HFFc6 (cell line): Measurements from ENCODE around the gene ODR4. TPM values are rescaled to one million over a fixed set of nuclear protein-coding genes. Genes with fewer than 3 reads are reported as not detected.

ENCODE experiments used
- DNase-seq: peaks from one replicate; pipeline ENCODE4 v3.0.0-alpha.2; 2018
- H3K27ac Mint-ChIP-seq: 2 replicates; pipeline ENCODE4 v1.8.0; 2020; ENCODE audit warnings: mild to moderate bottlenecking, mixed read lengths
- H3K27me3 Mint-ChIP-seq: 2 replicates; pipeline ENCODE4 v1.8.0; 2021; ENCODE audit warnings: mild to moderate bottlenecking, moderate library complexity, mixed read lengths; ENCODE audit not compliant: insufficient read depth
- H3K36me3 Mint-ChIP-seq: 2 replicates; pipeline ENCODE4 v1.8.0; 2021; ENCODE audit warnings: low read depth, mixed read lengths
- H3K4me1 Mint-ChIP-seq: 2 replicates; pipeline ENCODE4 v1.8.0; 2020; ENCODE audit warnings: low read depth, mixed read lengths
- H3K4me3 Mint-ChIP-seq: 2 replicates; pipeline ENCODE4 v1.8.0; 2020; ENCODE audit warnings: mild to moderate bottlenecking, moderate library complexity, mixed read lengths
- H3K9me3 Mint-ChIP-seq: 2 replicates; pipeline ENCODE4 v1.8.0; 2020; ENCODE audit warnings: mild to moderate bottlenecking, mixed read lengths
- total RNA-seq, 6 experiments: library from RNA; stranded (reverse); fragmentation: NEBNext Ultra II Directional; extraction: Animal tissue kit (Norgen Biotek cat#: 25700); gene quantifications; 2 replicates in 1 of 6; 3 replicates in 5 of 6; pipeline ENCODE4 v1.2.3, GENCODE V29; 2021
- TF ChIP-seq, protein P1 (sequence below): fragments of 200-600 bp; sonication (generic); IDR thresholded peaks from 2 replicates; pipeline ENCODE4 v1.5.0; 2021; ENCODE audit warnings: antibody characterized with exemption, mild to moderate bottlenecking

Gene ODR4
- total RNA-seq, 6 experiments from 2014 or later, result 10.1 to 15.9 (median 13.1) TPM

DNA sequence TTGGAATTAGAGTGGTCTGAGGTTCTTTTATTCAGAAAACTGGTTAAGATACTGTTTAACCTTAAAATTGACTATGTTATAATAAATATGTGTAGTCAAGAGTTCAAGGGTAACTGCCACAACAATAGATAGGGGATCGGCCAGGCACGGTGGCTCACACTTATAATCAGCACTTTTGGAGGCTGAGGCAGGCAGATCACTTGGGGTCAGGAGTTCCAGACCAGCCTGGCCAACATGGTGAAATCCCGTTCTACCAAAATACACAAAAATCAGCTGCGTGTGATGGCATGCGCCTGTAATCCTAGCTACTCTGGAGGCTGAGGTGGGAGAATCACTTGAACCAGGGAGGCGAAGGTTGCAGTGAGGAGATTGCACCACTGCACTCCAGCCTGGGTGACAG is 45.8 kb downstream of the ODR4 start:
- no peak for DNase-seq
- H3K4me3 Mint-ChIP-seq, result no peak overlapping the region
- H3K9me3 Mint-ChIP-seq, result no peaks in the 10 kb centered on the region
- no peak overlapping the region for H3K27ac Mint-ChIP-seq
- H3K36me3 Mint-ChIP-seq, result peaks cover 32% of the 10 kb centered on the region
- H3K4me1 Mint-ChIP-seq, result peaks cover 11% of the 10 kb centered on the region
- H3K27me3 Mint-ChIP-seq, result no peaks in the 10 kb centered on the region
- TF ChIP-seq, protein P1, sequence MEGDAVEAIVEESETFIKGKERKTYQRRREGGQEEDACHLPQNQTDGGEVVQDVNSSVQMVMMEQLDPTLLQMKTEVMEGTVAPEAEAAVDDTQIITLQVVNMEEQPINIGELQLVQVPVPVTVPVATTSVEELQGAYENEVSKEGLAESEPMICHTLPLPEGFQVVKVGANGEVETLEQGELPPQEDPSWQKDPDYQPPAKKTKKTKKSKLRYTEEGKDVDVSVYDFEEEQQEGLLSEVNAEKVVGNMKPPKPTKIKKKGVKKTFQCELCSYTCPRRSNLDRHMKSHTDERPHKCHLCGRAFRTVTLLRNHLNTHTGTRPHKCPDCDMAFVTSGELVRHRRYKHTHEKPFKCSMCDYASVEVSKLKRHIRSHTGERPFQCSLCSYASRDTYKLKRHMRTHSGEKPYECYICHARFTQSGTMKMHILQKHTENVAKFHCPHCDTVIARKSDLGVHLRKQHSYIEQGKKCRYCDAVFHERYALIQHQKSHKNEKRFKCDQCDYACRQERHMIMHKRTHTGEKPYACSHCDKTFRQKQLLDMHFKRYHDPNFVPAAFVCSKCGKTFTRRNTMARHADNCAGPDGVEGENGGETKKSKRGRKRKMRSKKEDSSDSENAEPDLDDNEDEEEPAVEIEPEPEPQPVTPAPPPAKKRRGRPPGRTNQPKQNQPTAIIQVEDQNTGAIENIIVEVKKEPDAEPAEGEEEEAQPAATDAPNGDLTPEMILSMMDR, result no peak

DNA sequence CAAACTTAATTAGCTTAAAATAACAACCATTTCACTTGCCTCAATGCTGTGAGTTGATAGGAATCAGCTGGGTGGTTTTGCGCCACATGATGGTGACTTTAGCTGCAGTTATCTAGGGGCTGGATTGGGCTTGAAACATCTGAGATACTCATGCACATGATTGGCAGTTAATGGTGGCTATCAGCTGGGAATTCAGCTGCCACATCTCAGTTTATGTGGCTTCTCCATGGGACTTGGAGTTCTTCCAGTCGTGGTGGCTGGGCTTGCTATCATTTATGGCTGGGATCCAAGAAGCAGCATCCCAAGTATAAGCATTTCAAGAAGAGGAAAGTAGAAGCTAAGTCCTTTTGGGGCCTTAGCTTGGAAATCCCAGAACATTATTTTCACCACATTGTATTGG is 48.9 kb downstream of the ODR4 start:
- Mint-ChIP-seq H3K9me3 (no peaks in the 10 kb centered on the region), H3K27ac (no peak overlapping the region), H3K27me3 (no peaks in the 10 kb centered on the region), H3K4me1 (peaks cover 11% of the 10 kb centered on the region), H3K36me3 (peaks cover 32% of the 10 kb centered on the region), H3K4me3 (no peak overlapping the region)
- TF ChIP-seq, protein P1, result no peak
- no peak for DNase-seq

DNA sequence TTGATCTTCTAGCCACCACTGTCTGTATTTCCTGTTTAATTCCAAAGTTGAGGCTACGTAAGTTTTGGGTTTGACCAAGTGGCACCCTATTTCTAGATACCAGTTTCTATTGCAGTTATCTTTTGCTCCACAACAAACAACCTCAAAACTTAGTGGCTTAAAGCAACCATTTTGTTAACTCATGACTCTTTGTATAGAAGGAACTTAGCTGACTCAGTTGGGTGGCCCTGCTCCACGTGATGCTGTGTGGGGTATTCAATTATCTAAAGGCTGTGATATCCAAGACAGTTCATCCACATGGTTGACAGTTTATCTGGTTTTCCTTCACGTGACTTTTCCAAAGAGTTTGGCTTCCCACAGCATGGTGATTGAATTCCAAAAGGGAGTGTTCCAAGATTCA is 50.5 kb downstream of the ODR4 start:
- H3K9me3 Mint-ChIP-seq, result no peaks in the 10 kb centered on the region
- peaks cover 22% of the 10 kb centered on the region; the same call in 1 of the 2 replicates for H3K36me3 Mint-ChIP-seq
- H3K27me3 Mint-ChIP-seq, result no peaks in the 10 kb centered on the region
- TF ChIP-seq, protein P1, result no peak
- H3K27ac Mint-ChIP-seq, result no peak overlapping the region
- no peak for DNase-seq
- no peak overlapping the region for H3K4me3 Mint-ChIP-seq
- no peaks in the 10 kb centered on the region for H3K4me1 Mint-ChIP-seq

DNA sequence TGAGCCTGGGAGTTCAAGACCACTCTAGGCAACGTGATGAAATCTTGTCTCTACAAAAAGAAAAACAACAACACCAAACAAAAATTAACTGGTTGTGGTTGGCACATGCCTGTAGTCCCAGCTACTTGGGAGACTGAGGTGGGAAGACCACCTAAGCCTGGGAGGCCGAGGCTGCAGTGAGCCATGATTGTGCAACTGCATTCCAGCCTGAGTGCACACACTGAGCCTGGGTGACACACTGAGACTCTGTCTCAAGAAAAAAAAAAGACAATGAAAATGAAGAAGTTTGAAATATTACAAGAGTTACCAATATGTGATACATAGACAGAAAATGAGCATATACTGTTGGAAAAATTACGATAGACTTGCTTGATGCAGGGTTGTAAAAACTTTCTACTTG is 53.4 kb downstream of the ODR4 start:
- H3K4me3 Mint-ChIP-seq, result no peak overlapping the region
- H3K27ac Mint-ChIP-seq, result no peak overlapping the region
- DNase-seq, result no peak
- TF ChIP-seq, protein P1, result no peak
- no peaks in the 10 kb centered on the region for H3K27me3 Mint-ChIP-seq
- H3K36me3 Mint-ChIP-seq, result peaks cover 17% of the 10 kb centered on the region; the same call in 1 of the 2 replicates
- H3K9me3 Mint-ChIP-seq, result no peaks in the 10 kb centered on the region
- H3K4me1 Mint-ChIP-seq, result no peaks in the 10 kb centered on the region

DNA sequence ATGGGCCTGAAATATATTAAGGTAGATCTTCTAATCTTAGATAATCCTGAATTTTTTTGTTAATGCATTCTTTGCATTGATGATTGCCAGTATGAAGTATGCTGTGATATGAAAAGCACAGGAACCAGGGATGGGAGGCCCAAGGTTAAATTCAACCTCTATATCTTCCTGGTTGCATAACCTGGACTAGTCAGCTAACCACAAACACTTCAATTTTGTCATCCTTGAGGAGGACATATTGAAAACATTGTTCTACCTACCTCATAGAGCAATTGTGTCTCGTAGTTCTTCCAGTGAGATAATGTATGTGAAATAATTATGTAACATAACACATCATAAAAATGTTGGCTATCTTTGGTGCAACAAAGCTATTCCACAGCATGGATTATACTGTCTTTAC is 59.7 kb downstream of the ODR4 start:
- no peak for DNase-seq
- TF ChIP-seq, protein P1, result no peak

DNA sequence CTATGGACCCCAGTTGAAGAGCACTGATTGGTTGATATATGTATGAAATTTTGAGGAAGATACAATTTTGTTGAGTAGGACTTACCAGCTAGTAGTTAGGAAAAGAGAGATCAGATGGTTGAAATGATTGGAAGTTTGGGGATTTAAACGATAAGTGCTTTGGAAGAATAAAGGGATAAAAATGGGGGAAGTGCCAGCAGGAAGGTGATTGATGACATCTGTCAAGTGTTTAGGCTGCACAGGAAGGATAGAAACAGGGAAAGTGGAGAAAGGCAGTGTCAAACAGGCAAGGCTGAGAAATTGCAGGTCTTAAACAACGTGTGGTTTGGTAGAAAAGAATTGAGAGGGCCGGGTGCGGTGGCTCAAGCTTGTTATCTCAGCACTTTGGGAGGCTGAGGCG is 62.9 kb downstream of the ODR4 start:
- TF ChIP-seq, protein P1, result no peak
- no peak for DNase-seq
- peaks cover 38% of the 10 kb centered on the region for H3K4me1 Mint-ChIP-seq
- peaks cover 16% of the 10 kb centered on the region for H3K36me3 Mint-ChIP-seq
- H3K27me3 Mint-ChIP-seq, result no peaks in the 10 kb centered on the region
- no peaks in the 10 kb centered on the region for H3K9me3 Mint-ChIP-seq
- H3K27ac Mint-ChIP-seq, result no peak overlapping the region
- no peak overlapping the region for H3K4me3 Mint-ChIP-seq

More for the DNA sequence above, 59.7 kb downstream of the ODR4 start:
- peaks cover 16% of the 10 kb centered on the region for H3K36me3 Mint-ChIP-seq
- no peak overlapping the region for H3K4me3 Mint-ChIP-seq
- H3K27me3 Mint-ChIP-seq, result no peaks in the 10 kb centered on the region
- peaks cover 9% of the 10 kb centered on the region for H3K4me1 Mint-ChIP-seq
- H3K27ac Mint-ChIP-seq, result no peak overlapping the region
- no peaks in the 10 kb centered on the region for H3K9me3 Mint-ChIP-seq
